Endothelial cell of umbilical vein (primary cell): ENCODE measurements around the gene GRXCR1. TPM values are rescaled to one million over a fixed set of nuclear protein-coding genes. Genes with fewer than 3 reads are reported as not detected.

Source experiments
- BruUV-seq: library from RNA; stranded (reverse); fragments of 400-500 nt; replicated peaks from 2 replicates; lab custom pipeline; 2021; lab: Mats Ljungman, UMichigan
- CTCF ChIA-PET: fragments of 300-600, 350-600 bp; sonication (Branson Sonifier 250); formaldehyde crosslinking; loops from one replicate; lab custom pipeline; 2021; ENCODE audit warnings: antibody characterized with exemption, inconsistent platforms; lab: Charles Lee
- POLR2A ChIA-PET: fragments of 300-600, 350-600 bp; sonication (Branson Sonifier 250); formaldehyde crosslinking; loops from one replicate; lab custom pipeline; 2021; ENCODE audit warnings: antibody characterized with exemption, inconsistent platforms; lab: Charles Lee
- DNase-seq: peaks from one replicate; pipeline ENCODE4 v3.0.0-alpha.2; 2011; ENCODE audit warnings: low read depth, low spot score
- FAIRE-seq: peaks from 2 replicates; lab custom pipeline; 2011; peaks lifted over from hg19 to GRCh38; lab: Jason Lieb, UNC
- H2AFZ ChIP-seq: 2 replicates; pipeline ENCODE4 v1.6.0; 2012; ENCODE audit warnings: low read depth, low read length, control low read depth, inconsistent platforms
- H3K27ac ChIP-seq: 2 replicates; pipeline ENCODE4 v1.5.1; 2011; ENCODE audit warnings: low read depth, mild to moderate bottlenecking, control low read depth, low read length, moderate library complexity; ENCODE audit not compliant: insufficient read depth
- H3K27me3 ChIP-seq, 2 experiments: 2 replicates each; pipeline versions ENCODE4 v1.6.0 to v1.6.1; 2011; ENCODE audit warnings: low read length in 2 of 2, mixed read lengths in 1 of 2; ENCODE audit not compliant: control insufficient read depth in 2 of 2, insufficient read depth in 2 of 2
- H3K36me3 ChIP-seq, 2 experiments: 2 replicates in 1 of 2; 3 replicates in 1 of 2; pipeline ENCODE4 v1.5.1; 2011; ENCODE audit warnings: low read length in 2 of 2, mild to moderate bottlenecking in 1 of 2, moderate library complexity in 1 of 2; ENCODE audit not compliant: control insufficient read depth in 2 of 2, insufficient read depth in 2 of 2; ENCODE audit errors: extremely low read depth in 1 of 2
- H3K4me1 ChIP-seq: 3 replicates; pipeline ENCODE4 v1.5.1; 2011; ENCODE audit warnings: mild to moderate bottlenecking, low read length; ENCODE audit not compliant: control insufficient read depth, insufficient read depth; ENCODE audit errors: extremely low read depth
- H3K4me2 ChIP-seq: 2 replicates; pipeline ENCODE4 v1.6.1; 2011; ENCODE audit warnings: low read length, control low read depth, mixed read lengths; ENCODE audit not compliant: insufficient read depth
- H3K4me3 ChIP-seq, 3 experiments: fragments of 200-600 bp in 1 of 3; sonication (generic), shearing (Covaris generic) in 1 of 3; replicated peaks in 1 of 3; 2 replicates each; pipeline ENCODE4 v1.5.1; 2011 to 2016; ENCODE audit warnings: control low read depth in 3 of 3, low read length in 3 of 3, mild to moderate bottlenecking in 2 of 3, inconsistent platforms in 1 of 3, low read depth in 1 of 3, moderate library complexity in 1 of 3; ENCODE audit not compliant: insufficient read depth in 1 of 3
- H3K79me2 ChIP-seq: 2 replicates; pipeline ENCODE4 v1.6.0; 2012; ENCODE audit warnings: low read length, inconsistent platforms; ENCODE audit not compliant: control insufficient read depth, insufficient read depth
- H3K9ac ChIP-seq: replicated peaks from 2 replicates; pipeline ENCODE3; 2011; ENCODE audit warnings: low read length, control low read depth; ENCODE audit not compliant: insufficient read depth; ENCODE audit errors: extremely low read depth
- H3K9me1 ChIP-seq: replicated peaks from 3 replicates; pipeline ENCODE4 v1.6.0; 2011; ENCODE audit warnings: mild to moderate bottlenecking, low read length; ENCODE audit not compliant: control insufficient read depth, insufficient read depth; ENCODE audit errors: extremely low read depth
- H3K9me3 ChIP-seq: replicated peaks from 2 replicates; pipeline ENCODE4 v1.5.1; 2012; ENCODE audit warnings: low read length, inconsistent platforms; ENCODE audit not compliant: control insufficient read depth, insufficient read depth
- H4K20me1 ChIP-seq: replicated peaks from 2 replicates; pipeline ENCODE3; 2011; ENCODE audit warnings: mild to moderate bottlenecking, low read length; ENCODE audit not compliant: control insufficient read depth, insufficient read depth; ENCODE audit errors: extremely low read depth
- EZH2 ChIP-seq: IDR thresholded peaks from 2 replicates; pipeline ENCODE4 v1.6.1; 2012; ENCODE audit warnings: borderline replicate concordance, low read depth, mild to moderate bottlenecking, moderate library complexity, low read length, inconsistent platforms; ENCODE audit not compliant: severe bottlenecking
- FOS ChIP-seq: IDR thresholded peaks from 2 replicates; pipeline ENCODE4 v1.6.1; 2011; ENCODE audit warnings: mild to moderate bottlenecking, low read length, moderate library complexity, borderline replicate concordance; ENCODE audit not compliant: insufficient read depth
- GATA2 ChIP-seq: IDR thresholded peaks from 2 replicates; pipeline ENCODE4 v1.7.0; 2011; ENCODE audit warnings: low read depth, mild to moderate bottlenecking, moderate library complexity, mixed read lengths, low read length; ENCODE audit not compliant: insufficient read length, insufficient read depth
- JUN ChIP-seq: IDR thresholded peaks from 2 replicates; pipeline ENCODE4 v1.6.1; 2011; ENCODE audit warnings: borderline replicate concordance, low read depth; ENCODE audit not compliant: insufficient read length, insufficient read depth
- MYC ChIP-seq: IDR thresholded peaks from one replicate; pipeline ENCODE4 v1.6.1; 2011; ENCODE audit warnings: mild to moderate bottlenecking, low read depth, low read length
- POLR2A ChIP-seq: IDR thresholded peaks from 2 replicates; pipeline ENCODE4 v1.6.1; 2012; ENCODE audit warnings: low read depth, mild to moderate bottlenecking, control low read depth, low read length
- POLR2AphosphoS5 ChIP-seq: IDR thresholded peaks from 2 replicates; pipeline ENCODE4 v1.6.1; 2012; ENCODE audit warnings: low read depth, mild to moderate bottlenecking, control low read depth, low read length, moderate library complexity; ENCODE audit not compliant: insufficient read depth
- dilution Hi-C: fragments of 300-500 bp; cut with MboI; formaldehyde crosslinking; loops from one replicate; pipeline ENCODE4 v1.15.0; 2019; ENCODE audit warnings: low sequenced_read_pairs; ENCODE audit not compliant: extremely low pct_ligation_motif_present
- intact Hi-C: fragments of 100-400 bp; cut with micrococcal nuclease; formaldehyde crosslinking; loops from one replicate; pipeline ENCODE4 v1.10.0; 2022
- polyA plus RNA-seq, 4 experiments: library from polyadenylated mRNA; depleted of rRNA in 3 of 4; stranded (reverse) in 3 of 4; unstranded in 1 of 4; fragments of >200 nt; gene quantifications; 2 replicates each; pipeline versions ENCODE4 v1.2.1 to v1.2.3, GENCODE V29; 2011 to 2012; ENCODE audit warnings: missing spikeins in 1 of 4
- total RNA-seq: library from RNA; stranded (reverse); gene quantifications from 2 replicates; pipeline ENCODE4 v1.2.3, GENCODE V29; 2021
- TF ChIP-seq, protein P1 (sequence below): IDR thresholded peaks from 2 replicates; pipeline ENCODE4 v1.6.1; 2011; ENCODE audit not compliant: insufficient read depth, insufficient read length

GRXCR1 gene
- total and polyA plus RNA-seq, 2 donors (not counting 3 experiments of a cell fraction or from before 2014, with no cell fraction given): not detected

DNA sequence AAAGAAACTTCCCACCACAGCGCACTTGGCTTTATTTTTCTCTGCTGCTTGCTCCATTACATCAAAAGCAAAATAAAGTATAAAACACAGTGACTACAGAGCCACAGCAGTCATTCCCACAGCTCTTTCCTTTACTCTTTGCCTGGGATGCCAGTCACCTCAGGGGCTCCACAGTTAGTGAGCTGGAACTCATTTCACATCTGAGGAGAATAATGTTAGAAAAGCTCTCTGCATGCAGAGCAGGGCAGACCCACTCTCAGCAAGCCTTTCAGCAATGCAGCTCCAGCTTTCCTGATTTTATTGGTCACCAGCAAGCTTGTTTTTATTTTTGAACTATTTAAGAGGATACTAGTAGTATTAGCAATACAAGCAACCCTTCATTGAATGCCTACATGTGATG, 13.8 kb downstream of the GRXCR1 start:
- Histone ChIP-seq H3K27me3 (no peaks in the 10 kb centered on the region), H2AFZ (no peak overlapping the region), H3K36me3 (no peaks in the 10 kb centered on the region), H3K4me3 (no peak overlapping the region), H3K9me1 (no peaks in the 10 kb centered on the region), H3K4me1 (no peaks in the 10 kb centered on the region), H3K79me2 (no peaks in the 10 kb centered on the region), H3K27ac (no peak overlapping the region), H3K9me3 (no peaks in the 10 kb centered on the region), H3K9ac (no peak overlapping the region), H3K4me2 (no peak overlapping the region), H4K20me1 (no peaks in the 10 kb centered on the region)
- CTCF ChIA-PET: no interaction called here
- dilution Hi-C loops: no loop called here
- intact Hi-C loops: no loop called here
- FAIRE-seq: no peak
- DNase-seq: no peak
- TF ChIP-seq FOS (no peak), POLR2AphosphoS5 (no peak), POLR2A (no peak), JUN (no peak), GATA2 (no peak), MYC (no peak), EZH2 (no peak)
- TF ChIP-seq, protein P1, sequence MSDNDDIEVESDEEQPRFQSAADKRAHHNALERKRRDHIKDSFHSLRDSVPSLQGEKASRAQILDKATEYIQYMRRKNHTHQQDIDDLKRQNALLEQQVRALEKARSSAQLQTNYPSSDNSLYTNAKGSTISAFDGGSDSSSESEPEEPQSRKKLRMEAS: no peak
- BruUV-seq: no TSS peak
- POLR2A ChIA-PET: no interaction called here

DNA sequence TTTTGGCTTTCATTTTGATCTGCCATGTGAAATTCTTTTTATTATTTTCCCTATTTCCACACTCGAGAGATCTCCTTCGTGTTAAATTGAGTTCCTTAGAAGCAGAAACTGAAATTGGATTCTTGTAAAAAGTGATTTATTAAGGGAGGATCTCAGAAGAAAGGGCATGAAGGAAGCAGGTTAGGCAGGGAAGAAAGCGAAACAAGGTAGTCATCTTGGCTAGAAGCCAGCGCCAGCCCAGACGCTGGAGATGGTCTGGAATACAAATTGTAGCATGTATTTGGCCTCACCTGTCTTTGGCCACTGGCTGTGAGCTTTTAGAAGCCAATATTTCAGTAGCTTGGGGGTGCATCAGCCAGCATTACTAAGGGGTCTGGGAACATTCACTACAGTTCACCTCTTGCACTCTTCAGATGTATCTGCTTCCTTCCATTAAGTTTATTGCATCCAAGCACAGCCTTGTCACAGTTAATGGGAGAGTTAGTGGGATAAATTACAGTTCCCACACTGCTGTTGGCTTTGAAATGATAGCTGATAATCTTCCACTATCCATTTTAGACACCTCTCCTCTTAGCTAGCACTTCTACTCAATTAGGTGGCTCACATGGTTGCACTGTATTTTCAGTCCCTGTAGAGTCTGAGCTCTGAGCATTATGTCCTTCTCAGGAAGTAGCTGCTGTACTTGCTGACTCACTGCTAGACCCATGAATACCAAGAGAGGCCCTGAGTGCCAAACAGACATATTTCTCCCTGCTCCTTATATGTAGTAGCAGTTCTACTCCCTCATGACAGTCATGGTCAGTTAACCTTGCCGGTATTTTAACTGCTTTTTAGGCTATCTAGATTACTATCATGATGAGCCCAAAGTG, 14.6 kb downstream of the GRXCR1 start:
- H3K79me2 ChIP-seq: no peaks in the 10 kb centered on the region
- no TSS peak for BruUV-seq
- no peaks in the 10 kb centered on the region for H3K9me3 ChIP-seq
- DNase-seq (no peak), FAIRE-seq (no peak)
- H3K36me3 ChIP-seq: no peaks in the 10 kb centered on the region
- H3K27me3 ChIP-seq: no peaks in the 10 kb centered on the region
- intact Hi-C loops: no loop called here
- POLR2A ChIA-PET: no interaction called here
- CTCF ChIA-PET: no interaction called here
- H3K4me1 ChIP-seq: no peaks in the 10 kb centered on the region
- TF ChIP-seq MYC: no peak
- no peak for TF ChIP-seq POLR2AphosphoS5
- no peak overlapping the region for H3K4me2 ChIP-seq
- H3K27ac ChIP-seq: no peak overlapping the region
- H3K9ac ChIP-seq: no peak overlapping the region
- dilution Hi-C loops: no loop called here
- no peaks in the 10 kb centered on the region for H3K9me1 ChIP-seq
- no peak overlapping the region for H2AFZ ChIP-seq
- no peak overlapping the region for H3K4me3 ChIP-seq
- no peaks in the 10 kb centered on the region for H4K20me1 ChIP-seq
